CD4-positive, alpha-beta T cell (primary cell): ENCODE data around the gene PNKD. TPM values are rescaled to one million over a fixed set of nuclear protein-coding genes. Genes with fewer than 3 reads are reported as not detected.
"Not testable (repeated sequence)": the region's sequence is repeated elsewhere in the genome, so short reads cannot be mapped to it uniquely, and the experiment has no call there.

Experiments
- ATAC-seq: fragments of 200-7000 bp; cut with Tn5 transposase; one replicate; pipeline ENCODE4 v1.10.0; 2022; ENCODE audit warnings: mild to moderate bottlenecking; ENCODE audit not compliant: poor library complexity
- CTCF ChIA-PET: fragments of 350-600 bp; sonication (Branson Sonifier 250); formaldehyde crosslinking; loops from one replicate; lab custom pipeline; 2021; ENCODE audit warnings: antibody characterized with exemption, inconsistent platforms; lab: Charles Lee
- POLR2A ChIA-PET: fragments of 350-600 bp; sonication (Branson Sonifier 250); formaldehyde crosslinking; loops from one replicate; lab custom pipeline; 2021; ENCODE audit warnings: antibody characterized with exemption, inconsistent platforms; lab: Charles Lee
- DNase-seq, 14 experiments: peaks; one replicate each; pipeline ENCODE4 v3.0.0-alpha.2; 2013 to 2020; ENCODE audit warnings: mixed read lengths in 2 of 14
- H3K27ac ChIP-seq, 2 donors: one replicate each; pipeline versions ENCODE4 v1.5.1 to v1.7.0; 2013; ENCODE audit warnings: low read length in 2 of 2, low read depth in 1 of 2, mild to moderate bottlenecking in 1 of 2
- H3K27me3 ChIP-seq, 2 experiments: 1 replicate in 1 of 2; 2 replicates in 1 of 2; pipeline versions ENCODE4 v1.6.1 to v1.7.0; 2013; ENCODE audit warnings: low read length in 2 of 2, control low read depth in 1 of 2, mild to moderate bottlenecking in 1 of 2, moderate library complexity in 1 of 2; ENCODE audit not compliant: insufficient read depth in 2 of 2, control insufficient read depth in 1 of 2
- H3K36me3 ChIP-seq: one replicate; pipeline ENCODE4 v1.6.1; 2013; ENCODE audit warnings: low read length, control low read depth; ENCODE audit not compliant: insufficient read depth
- H3K4me1 ChIP-seq: one replicate; pipeline ENCODE4 v1.6.1; 2013; ENCODE audit warnings: low read length, control low read depth; ENCODE audit not compliant: insufficient read depth
- H3K4me3 ChIP-seq: one replicate; pipeline ENCODE4 v1.5.1; 2013; ENCODE audit warnings: mild to moderate bottlenecking, low read length, moderate library complexity
- H3K9me3 ChIP-seq, 2 experiments: 1 replicate in 1 of 2; 2 replicates in 1 of 2; pipeline versions ENCODE4 v1.6.1 to v1.7.0; 2013; ENCODE audit warnings: low read length in 2 of 2, mild to moderate bottlenecking in 2 of 2, control low read depth in 1 of 2, moderate library complexity in 1 of 2; ENCODE audit not compliant: control insufficient read depth in 1 of 2, insufficient read depth in 1 of 2
- H3K27ac Mint-ChIP-seq: one replicate; pipeline ENCODE4 v1.8.0; 2020; ENCODE audit warnings: mixed read lengths
- H3K27me3 Mint-ChIP-seq: one replicate; pipeline ENCODE4 v1.8.0; 2021; ENCODE audit warnings: mixed read lengths
- H3K36me3 Mint-ChIP-seq: one replicate; pipeline ENCODE4 v1.8.0; 2021; ENCODE audit warnings: low read depth, mixed read lengths
- H3K4me1 Mint-ChIP-seq: one replicate; pipeline ENCODE4 v1.8.0; 2021; ENCODE audit warnings: low read depth, mixed read lengths
- H3K4me3 Mint-ChIP-seq: one replicate; pipeline ENCODE4 v1.8.0; 2020; ENCODE audit warnings: mild to moderate bottlenecking, mixed read lengths
- H3K9me3 Mint-ChIP-seq: one replicate; pipeline ENCODE4 v1.8.0; 2020; ENCODE audit warnings: mixed read lengths
- intact Hi-C, 2 experiments: fragments of 100-400 bp; cut with DNase I in 1 of 2; cut with micrococcal nuclease in 1 of 2; formaldehyde crosslinking; loops; one replicate each; pipeline versions ENCODE4 v1.15.1 to v1.9.0; 2023 to 2025; cut with DNase I, micrococcal nuclease
- total RNA-seq, 174 experiments: library from RNA in 2 of 174; stranded (reverse) in 2 of 174; gene quantifications; one replicate each; pipeline ENCODE4 v1.2.3 and lab custom pipeline; 2021 to 2026
- TF ChIP-seq, protein P1 (sequence below): fragments of 200-600 bp; IDR thresholded peaks from one replicate; pipeline ENCODE4 v1.8.0; 2022; ENCODE audit warnings: antibody characterized with exemption, mild to moderate bottlenecking

PNKD gene
- total RNA-seq, 2 experiments from 2014 or later = 9.2 to 10.6 TPM

DNA sequence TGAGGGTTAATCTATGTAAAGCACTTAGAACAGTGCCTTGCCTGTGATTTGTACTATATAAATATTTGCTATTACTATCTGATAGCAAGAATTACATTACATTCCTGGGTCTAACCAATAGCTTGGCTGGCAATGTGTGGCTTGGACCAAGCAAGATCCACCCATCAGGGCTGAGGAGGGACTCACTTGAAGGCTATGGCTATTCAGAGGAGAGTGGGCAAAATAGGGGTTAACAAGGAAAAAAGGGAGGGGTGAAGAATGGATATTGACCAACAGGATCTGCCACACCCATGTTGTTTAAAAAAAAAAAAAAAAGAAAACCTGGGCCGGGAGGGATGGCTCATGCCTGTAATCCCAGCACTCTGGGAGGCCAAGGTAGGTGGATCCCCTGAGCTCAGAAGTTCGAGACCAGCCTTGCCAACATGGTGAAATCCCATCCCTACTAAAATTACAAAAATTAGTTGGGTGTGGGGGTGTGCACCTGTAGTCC is 42.0 kb downstream of the PNKD start:
- H3K4me3 ChIP-seq = no peak overlapping the region
- ATAC-seq = no peak
- no peaks in the 10 kb centered on the region for H3K27me3 Mint-ChIP-seq
- no peak overlapping the region for H3K27ac ChIP-seq
- peaks cover 20% of the 10 kb centered on the region for H3K4me1 ChIP-seq
- H3K4me3 Mint-ChIP-seq = no peak overlapping the region
- TF ChIP-seq, protein P1, sequence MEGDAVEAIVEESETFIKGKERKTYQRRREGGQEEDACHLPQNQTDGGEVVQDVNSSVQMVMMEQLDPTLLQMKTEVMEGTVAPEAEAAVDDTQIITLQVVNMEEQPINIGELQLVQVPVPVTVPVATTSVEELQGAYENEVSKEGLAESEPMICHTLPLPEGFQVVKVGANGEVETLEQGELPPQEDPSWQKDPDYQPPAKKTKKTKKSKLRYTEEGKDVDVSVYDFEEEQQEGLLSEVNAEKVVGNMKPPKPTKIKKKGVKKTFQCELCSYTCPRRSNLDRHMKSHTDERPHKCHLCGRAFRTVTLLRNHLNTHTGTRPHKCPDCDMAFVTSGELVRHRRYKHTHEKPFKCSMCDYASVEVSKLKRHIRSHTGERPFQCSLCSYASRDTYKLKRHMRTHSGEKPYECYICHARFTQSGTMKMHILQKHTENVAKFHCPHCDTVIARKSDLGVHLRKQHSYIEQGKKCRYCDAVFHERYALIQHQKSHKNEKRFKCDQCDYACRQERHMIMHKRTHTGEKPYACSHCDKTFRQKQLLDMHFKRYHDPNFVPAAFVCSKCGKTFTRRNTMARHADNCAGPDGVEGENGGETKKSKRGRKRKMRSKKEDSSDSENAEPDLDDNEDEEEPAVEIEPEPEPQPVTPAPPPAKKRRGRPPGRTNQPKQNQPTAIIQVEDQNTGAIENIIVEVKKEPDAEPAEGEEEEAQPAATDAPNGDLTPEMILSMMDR = no peak
- peak overlapping the region; percentile 73 for H3K27ac Mint-ChIP-seq
- ChIA-PET CTCF (no interaction called here), POLR2A (interaction anchor here (0.6 kb wide), 1 partner anchor 26 kb away, joined by 4 read pairs; no protein-coding TSS in a partner anchor)
- peaks cover 30% of the 10 kb centered on the region for H3K4me1 Mint-ChIP-seq
- no peaks in the 10 kb centered on the region for H3K9me3 Mint-ChIP-seq
- no peaks in the 10 kb centered on the region for H3K36me3 ChIP-seq
- H3K36me3 Mint-ChIP-seq = peaks cover 4% of the 10 kb centered on the region
- H3K9me3 ChIP-seq = no peaks in the 10 kb centered on the region
- no peak for DNase-seq
- intact Hi-C loops = no loop called here
- no peaks in the 10 kb centered on the region for H3K27me3 ChIP-seq

DNA sequence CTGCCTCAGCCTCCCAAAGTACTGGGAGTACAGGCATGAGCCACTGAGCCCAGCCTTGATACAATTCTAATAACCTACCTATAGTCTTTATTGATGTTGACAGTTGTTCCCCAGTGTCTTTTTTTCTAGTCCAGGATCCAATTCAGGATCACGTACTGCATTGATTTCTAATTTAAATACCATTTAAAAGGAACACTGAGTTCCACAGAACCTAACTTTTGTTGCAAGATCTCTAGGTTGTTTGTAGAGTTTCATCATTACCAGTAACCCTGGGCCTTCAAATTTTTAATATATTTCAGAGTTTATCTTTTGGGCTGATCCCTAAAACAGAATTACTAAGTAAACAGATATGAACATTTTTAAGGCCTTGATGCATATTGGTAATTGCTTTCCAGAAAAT is 43.0 kb downstream of the PNKD start:
- Mint-ChIP-seq H3K27ac (peak overlapping the region; percentile 28), H3K4me3 (no peak overlapping the region), H3K36me3 (peaks cover 4% of the 10 kb centered on the region), H3K9me3 (no peaks in the 10 kb centered on the region), H3K4me1 (peaks cover 34% of the 10 kb centered on the region), H3K27me3 (no peaks in the 10 kb centered on the region)
- peaks cover 31% of the 10 kb centered on the region for H3K4me1 ChIP-seq
- H3K9me3 ChIP-seq = no peaks in the 10 kb centered on the region
- TF ChIP-seq, protein P1 = no peak
- H3K27ac ChIP-seq = no peak overlapping the region
- intact Hi-C loops = no loop called here
- CTCF ChIA-PET = no interaction called here
- POLR2A ChIA-PET = no interaction called here
- H3K27me3 ChIP-seq = no peaks in the 10 kb centered on the region
- ATAC-seq (no peak), DNase-seq (no peak)
- no peaks in the 10 kb centered on the region for H3K36me3 ChIP-seq
- H3K4me3 ChIP-seq = no peak overlapping the region

DNA sequence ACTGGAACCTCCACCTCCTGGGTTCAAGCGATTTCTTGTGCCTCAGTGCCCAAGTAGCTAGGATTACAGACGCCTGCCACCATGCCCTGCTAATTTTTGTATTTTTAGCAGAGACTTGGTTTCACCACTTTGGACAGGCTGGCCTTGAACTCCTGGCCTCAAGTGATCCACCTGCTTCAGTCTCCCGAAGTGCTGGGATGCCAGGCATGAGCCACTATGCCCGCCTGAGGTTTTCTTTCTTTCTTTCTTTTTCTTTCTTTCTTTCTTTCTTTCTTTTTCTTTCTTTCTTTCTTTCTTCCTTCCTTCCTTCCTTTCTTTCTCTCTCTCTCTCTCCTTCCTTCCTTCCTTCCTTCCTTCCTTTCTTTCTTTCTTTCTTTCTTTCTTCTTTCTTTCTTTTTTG is 44.4 kb downstream of the PNKD start:
- H3K27me3 Mint-ChIP-seq, CTCF ChIA-PET, H3K36me3 ChIP-seq, H3K27ac ChIP-seq, H3K27me3 ChIP-seq, H3K36me3 Mint-ChIP-seq, H3K4me3 ChIP-seq, H3K9me3 ChIP-seq, H3K9me3 Mint-ChIP-seq, ATAC-seq, DNase-seq, H3K4me3 Mint-ChIP-seq, intact Hi-C loops: not testable (repeated sequence)
- H3K4me1 ChIP-seq = peaks cover 32% of the 10 kb centered on the region
- POLR2A ChIA-PET = interaction anchor here (0.6 to 2.7 kb wide), 4 partner anchors 19 to 310 kb away, joined by 3 to 23 read pairs (median 6); no protein-coding TSS in a partner anchor
- Mint-ChIP-seq H3K27ac (peak overlapping the region; percentile 97), H3K4me1 (peaks cover 40% of the 10 kb centered on the region)

DNA sequence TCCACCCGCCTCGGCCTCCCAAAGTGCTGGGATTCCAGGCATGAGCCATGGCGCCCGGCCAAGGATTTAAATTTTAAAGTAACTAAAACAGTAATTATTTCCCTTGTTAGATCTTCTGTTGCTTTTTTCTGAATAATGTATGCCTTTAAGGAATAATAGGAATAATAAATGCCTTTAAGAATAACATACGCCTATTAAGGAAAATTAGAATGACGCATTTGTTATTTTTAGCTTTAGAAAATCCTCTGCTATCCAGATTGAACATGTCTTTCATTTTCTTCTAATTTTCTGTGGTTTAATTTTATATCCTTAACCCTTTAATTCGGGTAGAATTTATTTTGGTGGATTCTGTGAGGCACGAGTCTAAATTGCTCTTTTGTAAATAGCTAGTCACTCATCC is 45.1 kb downstream of the PNKD start:
- no peaks in the 10 kb centered on the region for H3K36me3 ChIP-seq
- H3K27ac ChIP-seq = peak overlapping the region; percentile 17 to 52
- TF ChIP-seq, protein P1 = no peak
- Mint-ChIP-seq H3K27me3 (no peaks in the 10 kb centered on the region), H3K9me3 (no peaks in the 10 kb centered on the region), H3K36me3 (peaks cover 4% of the 10 kb centered on the region), H3K4me3 (no peak overlapping the region), H3K27ac (peak overlapping the region; percentile 97), H3K4me1 (peaks cover 45% of the 10 kb centered on the region)
- CTCF ChIA-PET = interaction anchor here (1.2 to 2.1 kb wide), 2 partner anchors 24 to 81 kb away, joined by 4 to 10 read pairs; partner anchors contain the start of gene TMBIM1
- no peaks in the 10 kb centered on the region for H3K9me3 ChIP-seq
- ATAC-seq (no peak), DNase-seq (no peak)
- no peaks in the 10 kb centered on the region for H3K27me3 ChIP-seq
- peaks cover 34% of the 10 kb centered on the region for H3K4me1 ChIP-seq
- no peak overlapping the region for H3K4me3 ChIP-seq
- POLR2A ChIA-PET = interaction anchor here (0.6 to 3.1 kb wide), 6 partner anchors 14 to 309 kb away, joined by 3 to 23 read pairs (median 6); partner anchors contain the start of genes AAMP and PNKD
- intact Hi-C loops = no loop called here
